NCI-H146 (cell line): ENCODE measurements around the gene TET2.

Experiments
- DNase-seq: peaks from one replicate; lab custom pipeline; 2025; lab: John Stamatoyannopoulos, UW

TET2 gene

DNA sequence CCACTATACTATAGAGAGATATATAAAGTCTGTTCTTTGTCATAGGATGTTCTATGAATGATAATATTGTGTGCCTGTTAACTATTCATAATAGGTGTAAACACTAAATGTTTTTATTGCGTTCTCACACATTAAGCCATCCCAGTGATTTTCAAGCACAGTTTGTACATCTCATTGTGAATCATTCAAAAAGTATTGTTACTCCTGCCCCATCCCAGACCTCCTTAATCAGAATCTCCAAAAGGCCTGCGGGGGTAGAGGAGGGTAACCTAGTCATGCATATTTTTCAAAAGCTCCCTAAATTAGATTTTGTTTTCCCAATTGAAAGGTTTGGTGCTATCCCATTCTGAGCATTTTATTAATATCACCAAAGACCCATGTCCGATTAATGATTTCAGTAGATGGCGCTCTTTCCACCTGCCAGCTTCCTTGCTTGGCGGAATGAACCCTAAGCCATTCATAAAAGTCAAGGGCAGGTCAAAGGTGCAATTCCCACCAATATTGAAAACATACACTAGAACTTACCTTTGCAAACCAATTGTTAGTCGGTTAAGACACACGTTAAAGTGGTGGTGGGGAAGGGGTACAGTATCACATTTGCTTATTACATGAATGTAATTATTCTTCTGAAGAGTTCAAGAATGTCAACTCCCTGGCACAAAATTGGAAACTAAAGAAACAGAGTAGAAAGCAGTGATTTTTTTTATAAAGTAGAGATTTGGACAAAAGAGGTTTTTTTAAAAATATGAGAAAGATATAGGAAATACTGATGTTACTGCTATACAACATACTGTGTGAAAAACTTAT is 5.8 kb upstream of the TET2 start:
- DNase-seq = no peak

DNA sequence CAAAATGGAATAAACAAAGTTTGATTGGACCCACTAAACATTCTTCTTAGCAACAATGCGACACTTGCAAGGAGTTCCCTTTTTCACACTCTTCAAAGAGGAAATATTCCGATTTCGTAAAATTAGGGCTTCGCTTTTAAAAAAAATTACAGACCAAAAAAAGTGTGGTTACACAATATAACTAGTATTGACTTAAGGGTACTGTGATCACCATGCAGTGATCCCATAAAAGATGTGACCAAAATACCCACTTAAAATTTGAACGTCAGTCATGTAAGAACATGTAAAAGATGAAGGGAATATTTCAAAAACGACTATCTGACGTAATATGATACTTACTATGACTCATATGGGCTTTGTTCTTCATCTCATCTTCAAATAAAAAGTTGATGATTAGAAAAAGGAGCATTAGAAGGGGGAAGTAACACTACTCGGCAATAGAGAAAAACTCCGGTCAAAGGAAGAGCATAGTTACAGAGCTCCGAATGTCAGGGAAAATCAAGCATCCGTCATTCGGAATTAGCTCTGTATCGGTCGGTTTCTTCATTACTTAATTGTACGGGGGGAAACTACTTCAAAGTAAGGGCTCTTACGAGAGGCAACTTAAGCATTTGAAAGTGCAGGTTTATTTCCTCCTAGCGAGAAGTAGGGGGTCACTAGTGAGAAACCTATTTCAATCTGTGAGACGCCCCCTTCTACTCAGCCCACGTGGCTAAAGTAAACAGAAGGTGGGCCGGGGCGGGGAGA is 1.3 kb upstream of the TET2 start:
- DNase-seq = no peak

DNA sequence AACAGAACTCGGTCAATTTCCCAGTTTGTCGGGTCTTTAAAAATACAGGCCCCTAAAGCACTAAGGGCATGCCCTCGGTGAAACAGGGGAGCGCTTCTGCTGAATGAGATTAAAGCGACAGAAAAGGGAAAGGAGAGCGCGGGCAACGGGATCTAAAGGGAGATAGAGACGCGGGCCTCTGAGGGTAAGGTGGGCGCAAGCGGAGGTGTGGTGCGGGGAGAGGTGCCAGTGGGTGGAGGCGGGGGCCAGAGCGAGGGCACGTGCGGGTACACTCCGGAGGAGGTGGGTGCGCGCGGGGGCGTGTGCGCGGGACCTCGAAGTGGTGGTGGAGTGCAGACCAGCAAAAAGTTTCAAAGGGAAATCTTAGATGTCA is 787 bp upstream of the TET2 start:
- no peak for DNase-seq

DNA sequence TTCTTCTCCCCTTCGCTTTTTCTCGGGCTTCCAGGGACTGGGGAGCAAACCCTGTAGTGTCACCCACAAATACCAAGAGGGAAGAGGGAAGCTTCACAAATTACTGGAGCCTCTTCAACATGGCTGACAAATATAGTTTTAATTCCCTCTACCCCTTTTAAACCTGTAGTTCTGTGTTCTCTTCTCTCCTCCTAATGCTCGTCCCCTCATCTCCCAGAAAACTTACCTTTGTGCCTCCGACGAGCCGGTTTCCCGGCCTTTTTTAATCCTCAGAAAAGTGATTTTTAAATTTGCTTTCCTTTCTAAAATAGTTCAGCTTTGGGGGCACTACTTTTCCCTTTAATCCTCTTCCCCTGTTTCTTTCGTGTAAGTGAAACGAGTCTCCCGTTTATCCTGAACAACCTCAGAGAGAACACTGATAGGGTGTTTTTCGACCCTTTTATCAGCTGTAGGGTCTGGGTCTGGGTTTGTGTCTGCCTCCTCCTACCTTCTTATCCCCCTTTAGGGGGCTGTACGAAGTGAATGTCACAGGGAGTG is 408 bp downstream of the TET2 start:
- DNase-seq = no peak

DNA sequence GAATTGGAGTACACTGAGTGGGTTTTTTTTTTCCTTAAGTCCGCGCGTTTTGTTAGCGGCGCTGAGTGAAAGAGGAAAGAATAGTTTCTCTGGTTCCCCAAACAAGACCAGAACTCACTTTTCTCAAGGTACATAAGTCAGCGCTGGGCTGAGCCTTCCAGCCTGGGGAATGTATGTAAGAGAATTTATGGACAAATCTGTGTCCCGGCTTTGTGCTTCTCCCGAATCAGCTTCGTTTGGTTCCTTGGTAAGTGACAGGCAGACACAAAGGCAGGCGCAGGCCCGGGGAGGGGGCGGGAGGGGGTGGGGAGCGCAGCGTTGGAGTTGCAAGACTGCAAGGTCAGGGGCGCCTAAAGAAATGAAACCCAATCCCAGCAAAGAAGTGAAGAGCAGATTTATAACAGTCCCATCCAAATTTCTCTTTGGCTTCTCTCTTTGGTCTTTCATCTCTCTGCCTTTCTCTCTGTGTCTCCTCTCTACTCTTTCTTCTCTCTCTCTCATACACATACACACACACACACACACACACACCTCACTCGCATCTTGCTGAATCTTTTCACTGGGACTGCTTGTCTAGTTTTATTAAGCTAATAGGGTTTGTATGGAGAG is 981 bp downstream of the TET2 start:
- DNase-seq = peak; percentile 10

DNA sequence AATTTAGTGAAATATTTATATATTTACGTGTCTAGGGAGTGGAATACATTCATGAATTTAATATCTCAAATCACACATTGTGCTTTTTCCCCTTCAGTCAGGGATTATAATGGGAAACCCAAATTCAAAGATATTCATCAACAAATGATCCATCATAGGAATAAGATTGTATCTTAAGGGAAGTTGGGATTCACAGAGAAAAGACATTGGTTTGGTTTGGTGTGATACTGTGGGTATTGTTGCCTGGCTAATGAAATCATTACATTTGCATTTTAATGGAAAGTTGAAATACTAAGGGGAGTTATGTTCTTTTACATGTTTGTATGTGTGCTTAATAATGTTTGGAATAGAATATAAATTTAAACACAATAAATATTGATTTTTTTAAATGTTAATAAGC is 1.7 kb downstream of the TET2 start:
- no peak for DNase-seq

DNA sequence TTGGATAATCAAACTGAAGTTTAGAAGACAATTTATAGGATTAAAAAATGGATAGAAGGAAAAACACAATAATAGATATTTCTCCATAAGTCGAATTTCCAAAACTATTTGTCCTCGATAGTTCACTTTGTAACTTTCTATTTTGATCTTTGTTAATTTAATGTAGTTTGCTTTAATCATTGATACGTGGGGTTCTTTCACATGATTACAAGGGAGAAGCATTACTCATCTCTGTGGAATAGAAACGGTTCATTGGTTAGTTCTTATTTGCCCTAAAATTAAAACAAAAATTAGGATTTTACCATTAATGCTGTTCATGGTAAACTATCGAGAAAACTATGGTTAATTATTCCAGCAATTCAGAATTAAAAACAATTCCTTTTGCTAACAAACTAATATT is 2.1 kb downstream of the TET2 start:
- no peak for DNase-seq

DNA sequence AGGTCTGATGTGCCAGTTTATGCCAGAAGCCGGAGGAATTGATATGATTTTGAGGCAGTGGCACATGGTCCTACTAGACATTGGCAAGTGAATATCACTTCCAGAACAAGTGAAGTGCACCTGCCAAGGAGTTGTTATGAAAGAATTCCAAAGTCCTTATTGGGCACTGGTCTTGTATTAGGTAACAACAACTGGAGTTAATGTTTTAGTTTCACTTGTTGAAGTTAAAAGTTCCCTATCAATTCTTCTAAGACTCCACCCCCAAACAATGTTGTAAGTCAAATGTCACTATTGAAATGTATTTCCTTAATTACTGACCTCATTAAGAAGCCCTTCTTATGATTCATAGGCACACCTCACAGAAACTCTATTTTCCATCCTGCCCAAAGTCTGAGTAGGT is 3.1 kb downstream of the TET2 start:
- DNase-seq = no peak

DNA sequence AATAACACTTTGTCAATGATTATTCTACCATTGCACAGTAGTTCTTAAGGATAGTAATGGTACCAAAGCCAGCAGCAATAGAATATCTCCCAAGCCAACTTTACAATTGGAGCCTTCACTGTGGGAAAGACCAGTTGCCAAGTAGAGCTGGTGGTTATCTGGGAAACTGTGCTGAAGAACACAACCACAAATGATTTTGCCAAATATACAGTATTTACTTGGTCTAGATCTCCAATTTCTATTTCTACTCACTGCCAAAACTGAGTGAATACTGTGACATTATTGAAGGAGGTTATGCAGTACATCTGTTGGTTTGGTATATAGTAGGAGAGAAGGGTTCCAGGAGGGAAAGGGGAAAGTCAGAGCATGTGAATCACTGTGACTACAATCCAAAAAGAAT is 3.8 kb downstream of the TET2 start:
- no peak for DNase-seq

DNA sequence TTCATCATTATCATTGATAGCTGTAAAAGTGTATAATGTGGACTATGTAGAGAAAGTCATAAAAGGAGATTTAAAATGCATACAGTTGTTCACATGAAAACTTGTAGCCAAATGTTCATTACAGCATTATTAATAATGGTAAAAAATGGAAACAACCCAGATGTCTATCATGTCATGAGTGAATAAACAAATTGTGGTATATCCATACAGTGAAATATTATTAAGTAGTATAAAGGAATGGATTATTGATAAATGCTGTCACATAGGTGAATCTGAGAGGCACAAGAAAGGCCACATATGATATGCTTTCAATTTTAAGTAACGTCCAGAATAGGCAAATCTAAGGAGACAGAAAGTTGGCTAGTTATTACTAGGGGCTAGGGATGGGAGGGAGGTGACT is 7.1 kb downstream of the TET2 start:
- no peak for DNase-seq

DNA sequence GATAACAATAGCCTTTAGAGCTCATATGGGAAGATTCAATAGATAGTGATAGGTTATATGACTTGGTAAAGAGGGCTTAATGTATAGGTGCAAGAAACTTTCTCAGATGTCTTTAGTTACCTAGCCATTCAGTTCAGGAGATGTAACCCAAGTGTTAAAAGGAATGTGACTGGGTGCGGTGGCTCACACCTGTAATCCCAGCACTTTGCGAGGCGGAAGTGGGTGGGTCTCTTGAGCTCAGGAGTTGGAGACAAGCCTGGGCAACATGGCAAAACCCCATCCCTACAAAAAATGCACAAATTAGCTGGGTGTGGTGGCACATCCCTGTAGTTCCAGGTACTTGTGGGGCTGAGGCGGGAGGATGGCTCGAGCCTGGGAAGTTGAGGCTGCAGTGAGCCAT is 7.9 kb downstream of the TET2 start:
- no peak for DNase-seq

DNA sequence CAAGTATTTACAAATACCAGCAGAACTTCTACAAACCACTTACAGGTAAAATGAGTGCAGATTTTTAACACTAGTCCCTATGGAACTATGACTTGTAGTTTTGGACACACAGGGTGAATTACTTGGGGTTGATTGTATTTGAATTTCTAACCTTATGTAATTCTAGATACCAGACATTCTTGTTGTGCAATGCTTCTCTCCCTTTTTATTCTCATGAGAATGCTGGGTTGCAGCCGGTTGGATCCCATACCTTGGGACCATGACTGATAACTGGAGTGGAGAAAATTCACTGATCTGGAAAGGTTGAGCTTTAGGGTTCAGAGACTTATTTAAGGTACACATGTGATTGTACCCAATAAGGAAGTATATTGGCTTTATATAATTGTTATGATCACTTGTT is 8.8 kb downstream of the TET2 start:
- DNase-seq = no peak

DNA sequence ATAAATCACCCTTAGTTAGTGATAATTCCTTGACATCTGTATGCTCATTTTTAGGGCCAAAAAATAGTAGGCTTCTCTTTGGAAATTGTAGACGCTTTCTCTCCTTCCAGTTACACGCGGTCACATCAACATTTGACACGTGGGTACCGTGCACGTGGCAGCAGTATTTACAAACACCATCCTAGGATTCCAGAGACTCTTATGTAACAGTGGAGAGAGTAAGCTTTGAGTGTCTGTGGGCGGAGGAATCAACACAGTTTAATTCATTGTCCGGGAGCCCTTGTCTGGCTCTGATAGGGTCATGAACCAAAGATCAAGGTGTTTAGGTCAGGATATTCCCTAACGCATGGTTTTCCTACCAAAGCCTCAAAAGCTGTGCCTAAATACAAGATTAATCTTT is 12.2 kb downstream of the TET2 start:
- DNase-seq = no peak

DNA sequence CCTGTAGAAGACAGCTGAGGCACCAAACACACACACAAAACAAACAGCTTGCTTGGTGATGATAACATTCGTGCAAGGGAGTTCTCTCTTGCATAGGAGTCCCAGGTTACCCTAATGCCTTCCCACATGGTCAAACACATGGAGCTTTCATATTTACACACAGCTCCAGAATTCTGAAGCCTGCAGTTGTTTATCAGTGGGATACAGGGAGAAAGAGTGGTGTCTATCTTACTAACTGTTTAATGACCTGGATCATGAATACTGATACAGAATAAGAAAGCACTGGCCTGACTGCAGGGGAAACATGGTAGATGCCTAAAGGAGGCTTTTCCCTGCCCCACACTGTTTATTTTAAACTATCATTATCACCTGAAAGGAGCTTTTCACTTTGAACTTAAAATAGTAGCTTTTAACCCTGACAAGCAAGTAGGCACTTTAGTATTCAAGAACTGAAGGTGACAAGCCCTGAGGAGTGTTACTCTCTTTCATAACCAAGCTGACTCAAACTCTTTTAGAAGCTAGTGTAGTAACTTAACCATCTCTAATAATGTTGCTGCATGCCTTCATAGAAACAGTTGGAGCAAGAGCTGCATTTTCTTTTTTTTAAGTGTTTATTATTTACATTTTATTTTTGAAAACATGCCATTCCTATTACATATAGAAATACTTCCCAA is 15.6 kb downstream of the TET2 start:
- DNase-seq = no peak

DNA sequence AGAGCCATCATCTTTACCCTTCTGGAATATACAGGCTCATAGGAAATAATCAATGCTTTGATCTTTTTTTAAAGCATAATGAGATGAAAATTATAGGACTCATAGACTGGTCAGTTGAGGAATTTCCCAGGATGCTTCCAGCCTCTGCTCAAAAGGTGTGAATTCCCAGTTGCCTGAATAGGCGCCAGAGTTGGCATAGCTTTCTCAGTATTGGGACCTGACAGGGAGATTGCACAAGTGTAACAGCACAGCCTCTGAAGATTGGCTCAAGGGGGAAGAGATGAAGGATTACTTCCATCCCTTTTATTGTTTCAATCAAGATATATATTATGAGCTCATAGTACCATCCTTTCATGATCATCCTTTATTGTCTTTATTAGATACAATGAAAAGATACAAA is 17.9 kb downstream of the TET2 start:
- DNase-seq = no peak

DNA sequence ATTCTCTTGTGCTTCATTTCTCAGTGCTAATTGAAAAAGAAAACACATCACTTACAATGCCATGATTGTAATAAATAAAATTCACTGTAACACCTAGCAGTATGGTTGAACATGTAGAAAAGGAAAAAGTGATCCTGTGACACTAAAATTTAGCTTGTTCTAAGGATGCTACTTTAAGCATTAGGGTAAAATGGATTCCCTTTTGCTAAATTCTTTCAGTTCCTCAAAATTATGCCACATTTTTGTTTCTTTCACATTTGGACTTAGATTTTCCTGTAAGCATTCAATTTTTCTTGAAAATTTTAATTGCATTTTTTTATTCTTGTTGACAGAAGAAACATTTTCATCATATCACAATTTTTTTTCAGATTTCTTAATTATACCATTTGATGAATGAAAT is 19.4 kb downstream of the TET2 start:
- DNase-seq = no peak

DNA sequence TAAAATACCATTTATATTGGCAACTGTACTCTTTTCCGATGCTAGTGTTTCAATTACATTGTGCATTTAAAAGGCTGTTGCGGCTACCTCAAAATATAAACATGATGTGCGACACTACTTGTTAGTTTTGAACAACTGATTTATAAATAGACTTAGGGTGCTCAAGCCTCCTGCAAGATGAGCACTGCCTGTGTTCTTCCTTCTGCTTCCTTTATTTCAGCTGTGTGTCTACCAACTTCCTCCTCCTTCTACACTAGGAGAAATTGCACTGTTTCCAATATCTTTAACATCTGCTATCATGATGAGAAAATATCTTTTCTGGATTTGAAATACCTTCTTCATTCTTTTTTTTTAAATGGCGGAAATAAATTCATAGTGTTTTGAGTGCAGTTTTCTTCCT is 24.0 kb downstream of the TET2 start:
- no peak for DNase-seq

DNA sequence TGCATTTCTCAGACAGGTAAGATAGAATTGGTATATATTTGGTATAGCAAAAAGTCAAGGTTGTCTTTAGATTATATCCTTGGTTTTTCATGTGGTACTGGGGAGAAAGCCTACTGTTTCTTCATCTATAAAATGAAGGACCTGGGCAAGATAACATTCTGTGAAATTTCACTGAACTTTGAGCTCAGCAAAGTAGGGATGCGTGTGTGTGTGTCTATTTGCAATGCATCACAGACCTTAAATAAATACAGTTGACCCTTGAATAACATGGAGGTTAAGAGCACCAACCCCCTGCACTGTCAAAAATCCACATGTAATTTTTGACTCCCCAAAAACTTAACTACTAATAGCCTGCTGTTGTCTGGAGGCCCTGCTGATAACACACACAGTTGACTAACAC is 25.2 kb downstream of the TET2 start:
- no peak for DNase-seq

DNA sequence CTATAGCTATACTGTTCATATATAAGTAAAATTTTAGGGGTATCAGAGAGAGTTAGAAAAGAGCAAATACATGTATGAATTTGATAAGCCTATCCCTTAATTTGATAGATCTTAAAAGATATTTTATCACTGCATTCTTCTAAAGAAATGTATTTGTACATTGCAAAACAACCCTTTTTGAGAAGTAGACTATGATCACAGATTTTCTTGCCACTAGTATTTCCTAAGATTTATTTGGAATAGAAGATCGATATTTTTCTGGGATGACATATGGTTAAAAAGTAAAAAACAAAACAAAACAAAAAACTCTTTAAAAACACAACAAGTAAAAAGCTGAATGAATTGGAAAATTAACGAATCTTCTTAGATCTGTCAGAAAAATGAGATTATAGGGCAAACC is 27.4 kb downstream of the TET2 start:
- DNase-seq = no peak

DNA sequence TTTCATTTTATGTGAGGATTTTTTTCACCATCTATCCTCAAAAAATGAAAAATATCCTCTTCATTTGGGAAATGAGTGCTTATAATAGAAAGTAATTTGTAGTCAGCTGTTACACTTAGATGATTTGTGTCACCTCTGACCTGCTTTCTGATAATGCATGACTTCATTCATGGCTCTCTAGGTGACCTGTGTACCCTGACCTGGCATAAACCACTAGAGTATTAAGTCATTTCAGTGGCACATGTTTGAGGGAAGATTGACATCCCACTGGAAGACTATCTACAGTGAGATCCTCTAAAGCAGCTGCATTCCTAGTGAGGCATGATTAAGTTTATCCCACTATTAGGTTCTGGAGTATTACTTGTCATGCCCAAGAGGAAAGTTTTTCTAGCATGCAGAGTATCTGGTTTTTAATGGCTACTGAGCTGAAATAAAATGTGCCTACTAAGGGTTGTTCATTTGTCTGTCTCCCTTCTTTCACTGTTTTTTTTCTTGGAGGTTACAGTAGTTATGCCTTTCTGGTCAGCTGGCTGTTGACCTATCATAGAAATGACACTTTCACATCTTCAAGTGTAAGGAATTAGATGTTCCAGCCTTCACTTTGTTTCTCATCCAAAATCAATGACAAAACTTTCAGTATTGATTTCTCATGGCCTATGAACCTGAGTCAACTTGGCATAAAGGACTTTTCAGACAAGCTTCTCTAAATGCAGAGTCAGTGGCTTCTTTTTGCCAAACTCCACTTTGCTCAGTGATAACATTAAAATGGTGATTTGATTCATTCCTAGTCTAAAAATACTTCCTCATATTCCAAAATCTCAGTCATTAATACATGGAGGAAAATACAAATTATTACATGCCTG is 33.1 kb downstream of the TET2 start:
- no peak for DNase-seq

DNA sequence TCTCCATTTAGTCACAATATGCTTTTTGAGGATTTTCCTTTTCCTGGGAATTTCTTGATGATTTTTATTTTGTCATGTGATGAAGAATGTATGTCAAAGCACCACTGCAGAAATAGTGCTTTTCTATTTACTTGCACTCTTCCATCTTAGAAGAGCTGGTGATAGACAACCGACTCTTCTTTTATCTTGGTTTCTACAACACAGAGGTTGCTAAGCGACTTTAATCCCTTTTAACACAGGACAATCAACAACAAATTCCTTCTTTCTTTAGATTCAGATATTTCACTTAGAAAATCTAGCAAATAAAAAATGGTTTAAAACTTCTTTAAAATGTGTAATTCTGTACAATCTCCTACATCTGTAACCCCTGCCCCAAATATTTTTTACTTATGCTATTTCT is 34.6 kb downstream of the TET2 start:
- no peak for DNase-seq

DNA sequence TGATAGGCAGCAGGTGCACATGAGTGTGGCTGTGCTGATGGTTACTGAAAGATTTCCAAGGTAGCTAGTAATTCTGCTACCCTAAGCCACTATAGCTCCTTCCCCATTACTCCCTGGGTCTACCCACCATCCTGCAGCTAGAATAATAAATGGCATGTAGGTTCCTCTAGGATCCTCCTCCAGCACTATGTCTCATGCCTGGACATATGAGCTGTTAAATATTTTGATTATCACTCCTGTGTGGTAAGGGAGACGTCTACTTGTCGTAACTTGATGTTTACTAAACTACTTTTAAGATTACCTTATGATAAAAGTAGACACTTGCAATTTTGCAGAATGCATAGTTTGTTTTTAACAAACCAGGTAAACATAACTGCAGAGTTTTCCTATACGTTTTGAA is 35.5 kb downstream of the TET2 start:
- no peak for DNase-seq
